G401.6 (cell line): ENCODE data around the gene CCNL1.
A peak's percentile ranks its signal among the peaks of the same experiment; 100 is the strongest.
"Not testable (repeated sequence)": the region's sequence is repeated elsewhere in the genome, so short reads cannot be mapped to it uniquely, and the experiment has no call there.

ENCODE experiments used
- FAIRE-seq: peaks from 2 replicates; lab custom pipeline; 2012; peaks lifted over from hg19 to GRCh38; lab: Jason Lieb, UNC

The CCNL1 gene

GRCh38 chr3:157159762-157160657, at the start of gene CCNL1:
CCNL1 (minus strand) TSS chr3:157160147; CDS start chr3:157160094, 53 bp downstream.
- FAIRE-seq, result peak; percentile 72

DNA sequence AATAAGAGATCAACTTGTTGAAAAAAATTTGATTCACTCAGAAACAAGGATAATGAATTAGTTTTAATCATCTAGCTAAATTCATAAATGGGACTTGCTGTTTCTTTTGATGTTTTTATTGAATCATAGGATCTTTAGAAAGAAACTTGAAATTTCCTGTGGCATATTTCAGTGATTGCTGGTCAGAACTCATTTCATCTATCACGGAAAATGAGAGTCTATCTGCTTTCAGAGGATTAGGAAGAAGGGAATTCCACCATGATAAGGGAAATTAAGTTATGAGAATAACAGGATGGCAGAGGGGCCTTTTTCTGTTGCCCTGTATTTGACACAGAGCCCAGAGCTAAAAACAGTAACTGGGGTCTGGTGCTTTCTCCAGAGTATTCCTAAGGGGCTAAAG, 44.9 kb upstream of the CCNL1 start:
- FAIRE-seq, result no peak

- FAIRE-seq, result peak; percentile 90
Observed at GRCh38 chr3:157204431-157204830, 44.5 kb upstream of the CCNL1 start.

GRCh38 chr3:157201648-157202278, 41.8 kb upstream of the CCNL1 start:
- FAIRE-seq, result peak; percentile 59

DNA sequence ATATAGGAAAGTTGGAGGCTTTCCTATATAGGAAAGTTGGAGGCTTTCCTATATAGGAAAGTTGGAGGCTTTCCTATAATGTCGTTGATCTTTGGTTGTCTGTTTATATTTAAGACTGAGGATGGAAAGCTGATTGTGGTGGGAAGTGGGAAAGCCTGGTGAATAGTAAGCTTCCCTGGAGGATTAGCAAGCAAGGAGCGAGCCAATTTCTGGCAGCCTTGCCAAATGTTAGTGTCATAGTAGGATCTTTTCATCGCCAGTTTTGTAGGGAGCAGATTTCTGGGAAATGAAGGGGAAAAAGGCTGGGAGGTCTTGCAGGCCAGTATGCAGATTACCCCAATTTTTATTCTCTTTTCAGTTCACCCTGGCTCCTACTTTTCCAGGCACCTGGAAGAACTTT, 39.9 kb upstream of the CCNL1 start:
- FAIRE-seq, result no peak

DNA sequence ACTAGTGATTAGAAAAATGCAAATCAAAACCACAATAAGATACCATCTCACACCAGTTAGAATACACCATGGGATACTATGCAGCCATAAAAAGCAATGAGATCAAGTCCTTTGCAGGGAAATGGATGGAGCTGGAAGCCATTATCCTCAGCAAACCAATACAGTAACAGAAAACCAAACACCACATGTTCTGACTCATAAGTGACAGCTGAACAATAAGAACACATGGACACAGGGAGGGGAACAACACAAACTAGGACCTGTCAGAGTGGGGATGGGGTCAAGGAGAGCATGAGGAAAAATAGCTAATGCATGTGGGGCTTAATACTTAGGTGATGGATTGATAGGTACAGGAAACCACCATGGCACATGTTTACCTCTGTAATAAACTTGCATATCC, 36.0 kb upstream of the CCNL1 start:
- no peak for FAIRE-seq

- not testable (repeated sequence) for FAIRE-seq
Observed at GRCh38 chr3:157191149-157191548, 31.2 kb upstream of the CCNL1 start.

DNA sequence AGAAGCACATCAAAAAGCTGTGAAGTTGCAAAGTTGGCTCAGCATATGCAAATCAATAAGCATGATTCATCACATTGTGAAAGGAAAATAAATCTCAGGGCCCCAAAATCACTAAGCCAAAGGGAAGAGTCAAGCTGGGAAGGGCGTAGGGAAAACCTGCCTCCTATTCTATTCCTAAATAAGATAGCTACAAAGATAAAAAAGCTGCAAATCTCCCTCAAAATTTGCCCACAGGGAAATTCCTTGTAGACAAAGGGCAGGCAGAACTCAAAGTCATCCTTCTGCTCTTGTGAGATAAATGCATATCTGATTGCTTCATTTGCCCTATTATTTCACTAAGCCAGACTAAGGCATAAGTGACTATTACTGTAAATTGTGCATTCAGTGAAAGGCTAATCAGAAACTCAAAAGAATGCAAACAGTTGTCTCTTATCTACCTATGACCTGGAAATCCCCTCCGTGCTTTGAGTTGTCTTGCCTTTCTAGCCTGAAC, 30.5 kb upstream of the CCNL1 start:
- no peak for FAIRE-seq

- FAIRE-seq, result no peak
Observed at GRCh38 chr3:157188391-157188790, 28.4 kb upstream of the CCNL1 start.

DNA sequence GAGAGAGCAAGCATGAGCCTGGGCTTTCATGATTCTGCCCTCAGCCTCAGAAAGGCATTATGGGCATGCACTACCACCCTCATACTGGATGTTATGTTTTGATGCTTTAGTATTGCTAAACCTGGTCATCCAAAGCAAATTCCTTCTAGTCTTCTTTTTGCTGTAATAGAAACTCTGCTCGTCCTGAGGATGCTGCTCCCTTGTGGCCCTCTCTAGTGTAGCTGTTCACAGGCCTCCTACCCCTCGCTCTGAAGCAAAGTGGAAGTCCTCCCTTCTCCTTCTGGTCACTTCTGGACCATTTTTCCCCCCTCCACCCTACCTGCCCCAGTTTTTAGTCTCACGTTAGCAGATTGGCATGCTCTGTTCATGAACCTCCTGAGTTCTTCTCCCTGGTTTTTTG, 22.9 kb upstream of the CCNL1 start:
- no peak for FAIRE-seq

DNA sequence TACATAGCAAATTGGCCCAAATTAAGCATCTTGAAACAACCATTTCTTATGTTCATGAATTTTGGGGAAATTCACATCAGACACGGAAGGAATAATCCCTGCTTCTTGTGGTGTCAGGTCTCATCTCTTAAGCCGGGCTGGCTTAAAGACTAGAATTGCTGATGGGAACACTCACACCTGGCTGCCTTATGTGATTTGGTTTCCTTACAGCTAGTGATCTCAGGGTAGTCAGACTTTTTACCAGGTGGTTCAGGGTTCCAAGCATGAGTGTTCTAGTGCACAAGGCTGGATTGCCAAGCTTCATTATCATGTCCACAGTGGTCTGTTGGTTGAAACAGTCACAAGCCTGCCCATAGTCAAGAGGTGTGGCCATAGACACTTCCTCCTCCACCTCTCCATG, 20.3 kb upstream of the CCNL1 start:
- FAIRE-seq, result no peak

GRCh38 chr3:157179365-157179803, 19.4 kb upstream of the CCNL1 start:
- FAIRE-seq, result no peak

GRCh38 chr3:157178503-157179364, 18.8 kb upstream of the CCNL1 start:
- not testable (repeated sequence) for FAIRE-seq

DNA sequence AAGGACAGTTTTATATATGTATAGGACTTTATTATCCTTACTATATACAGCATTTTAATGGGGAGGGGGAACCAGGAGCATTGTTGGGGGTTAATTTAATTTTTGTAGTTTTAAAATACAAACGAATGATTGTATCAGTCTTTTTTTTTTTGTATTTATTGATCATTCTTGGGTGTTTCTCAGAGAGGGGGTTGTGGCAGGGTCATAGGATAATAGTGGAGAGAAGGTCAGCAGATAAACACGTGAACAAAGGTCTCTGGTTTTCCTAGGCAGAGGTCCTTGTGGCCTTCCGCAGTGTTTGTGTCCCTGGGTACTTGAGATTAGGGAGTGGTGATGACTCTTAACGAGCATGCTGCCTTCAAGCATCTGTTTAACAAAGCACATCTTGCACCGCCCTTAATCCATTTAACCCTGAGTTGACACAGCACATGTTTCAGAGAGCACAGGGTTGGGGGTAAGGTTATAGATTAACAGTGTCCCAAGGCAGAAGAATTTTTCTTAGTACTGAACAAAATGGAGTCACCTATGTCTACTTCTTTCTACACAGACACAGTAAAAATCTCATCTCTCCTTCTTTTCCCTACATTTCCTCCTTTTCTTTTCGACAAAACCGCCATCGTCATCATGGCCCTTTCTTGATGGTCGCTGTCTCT, 18.0 kb upstream of the CCNL1 start:
- FAIRE-seq, result not testable (repeated sequence)

DNA sequence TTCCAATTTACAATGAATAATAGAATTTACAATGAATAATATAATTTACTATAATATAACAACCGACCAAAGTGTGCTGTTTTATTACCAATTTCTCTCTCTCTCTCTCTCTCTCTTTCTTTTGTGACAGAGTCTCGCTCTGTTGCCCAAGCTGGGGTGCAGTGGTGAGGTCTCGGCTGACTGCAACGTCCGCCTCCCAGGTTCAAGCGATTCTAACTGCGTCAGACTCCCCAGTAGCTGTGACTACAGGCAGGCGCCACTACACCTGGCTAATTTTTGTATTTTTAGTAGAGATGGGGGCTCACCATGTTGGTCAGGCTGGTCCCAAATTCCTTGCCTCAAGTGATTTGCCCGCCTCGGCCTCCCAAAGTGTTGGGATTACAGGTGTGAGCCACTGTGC, 17.0 kb upstream of the CCNL1 start:
- FAIRE-seq, result no peak

GRCh38 chr3:157175691-157176507, 16.0 kb upstream of the CCNL1 start:
- FAIRE-seq, result no peak

DNA sequence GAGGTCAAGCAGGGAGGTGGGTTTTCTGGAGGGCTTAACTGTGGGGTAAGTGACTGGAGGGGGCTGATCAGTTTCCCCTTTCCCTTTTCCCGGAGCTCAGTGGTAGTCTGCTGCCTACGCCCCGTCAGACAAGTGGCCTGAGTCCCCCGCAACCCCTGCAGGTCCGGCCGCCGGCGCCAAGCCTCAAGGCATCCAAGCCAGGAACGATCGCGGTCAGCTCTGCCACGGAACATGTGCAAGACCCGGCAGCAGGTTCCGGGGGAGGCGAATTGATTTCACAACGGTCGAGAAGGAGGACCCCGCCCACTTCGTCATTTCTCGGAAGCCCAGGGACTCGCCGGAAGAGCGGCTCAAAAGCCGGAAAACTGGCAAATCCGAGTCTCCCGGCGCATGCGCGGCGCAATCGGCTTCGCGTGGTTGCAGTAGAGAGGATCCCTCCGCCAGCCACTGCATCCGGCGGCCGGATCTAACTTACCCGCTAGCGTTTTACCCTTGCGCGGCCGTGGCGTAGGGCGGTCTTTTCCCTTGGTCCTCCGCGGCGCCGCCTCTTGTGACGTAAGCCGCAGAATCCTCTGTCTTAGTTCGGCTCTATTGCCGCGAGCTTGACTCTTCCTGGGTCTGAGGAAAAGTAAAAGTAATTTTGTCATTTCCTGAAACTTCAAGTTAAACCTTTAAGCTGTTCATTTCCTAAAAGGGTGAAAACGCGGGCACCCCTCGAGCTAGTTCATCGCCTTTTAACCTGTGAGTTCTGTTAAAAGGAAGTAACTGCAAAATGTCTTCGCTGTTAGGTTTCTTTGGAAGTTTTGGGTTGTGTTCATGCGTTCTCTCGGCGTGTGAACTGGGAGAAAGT, 14.9 kb upstream of the CCNL1 start:
- peak; percentile 98 for FAIRE-seq

DNA sequence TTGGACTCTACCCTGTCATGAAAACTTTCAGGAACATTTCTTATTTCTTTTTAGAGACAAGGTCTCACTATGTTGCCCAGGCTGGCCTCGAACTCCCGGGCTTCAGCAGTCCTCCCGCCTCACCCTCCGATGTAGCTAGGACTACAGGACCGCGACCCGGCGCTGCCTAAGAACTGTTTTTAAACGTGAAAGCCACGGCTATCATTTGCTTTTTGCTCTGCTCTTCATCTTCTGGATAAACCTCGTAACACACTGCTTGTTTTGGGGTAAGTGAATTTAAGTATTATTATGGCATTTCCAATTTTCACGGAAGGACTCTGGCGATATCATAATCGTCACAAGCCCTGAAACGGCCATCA, 14.3 kb upstream of the CCNL1 start:
- no peak for FAIRE-seq

GRCh38 chr3:157173343-157173742, 13.4 kb upstream of the CCNL1 start:
- FAIRE-seq, result not testable (repeated sequence)

GRCh38 chr3:157172746-157173145, 12.8 kb upstream of the CCNL1 start:
- FAIRE-seq, result no peak
